ENCODE results near the gene PCDHGC3. TPM values are rescaled to one million over a fixed set of nuclear protein-coding genes. Genes with fewer than 3 reads are reported as not detected.

Gene PCDHGC3
- total RNA-seq, 1 donor from 2014 or later, result 92.4 TPM

DNA sequence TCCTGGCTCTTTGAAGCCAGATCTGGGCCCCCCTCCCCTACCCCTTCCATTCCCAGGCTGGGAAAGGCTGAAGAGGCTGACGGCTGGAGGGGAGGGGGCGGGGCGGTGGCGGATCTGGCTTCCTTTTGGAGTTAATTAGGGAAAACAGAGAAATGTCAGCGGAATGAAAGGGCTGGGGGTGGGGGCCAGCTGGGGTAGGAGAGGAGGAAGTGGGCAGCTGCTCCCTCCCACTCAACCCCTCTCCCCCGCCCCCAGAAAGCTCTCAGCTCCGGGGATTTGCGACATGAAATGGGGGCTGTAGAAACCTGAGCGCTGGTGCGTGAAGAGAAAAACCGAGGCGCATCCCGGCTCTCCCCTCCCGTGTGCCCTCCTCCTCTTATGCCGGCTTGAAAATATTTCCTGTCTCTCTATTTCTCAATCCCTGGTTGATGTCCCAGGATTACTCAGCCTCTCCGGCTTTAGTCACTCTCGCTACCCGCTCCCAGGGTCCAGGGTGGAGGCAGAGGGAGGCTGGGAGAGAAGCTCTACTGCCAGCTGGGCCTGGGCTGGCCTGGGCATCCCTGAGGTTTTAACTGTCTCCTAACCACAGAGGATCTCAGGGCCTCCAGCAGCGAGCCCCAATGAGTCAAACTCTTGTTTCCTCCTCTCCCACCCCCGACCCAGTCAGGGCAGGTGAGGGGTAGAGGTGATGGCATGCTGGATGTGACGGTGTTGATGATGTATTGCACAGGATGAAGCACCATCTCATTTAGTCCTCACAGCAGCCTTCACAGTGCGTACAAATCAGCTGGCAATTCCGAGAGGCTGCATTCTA, 33.2 kb downstream of the PCDHGC3 start:
- Mint-ChIP-seq H3K9me3 (ENCODE audit: unreplicated experiment) (no peaks in the 10 kb centered on the region), H3K27ac (ENCODE audit: unreplicated experiment) (peak overlapping the region; percentile 99), H3K27me3 (ENCODE audit: unreplicated experiment) (no peaks in the 10 kb centered on the region), H3K36me3 (ENCODE audit: unreplicated experiment) (peaks cover 8% of the 10 kb centered on the region), H3K4me1 (ENCODE audit: unreplicated experiment) (peaks cover 70% of the 10 kb centered on the region), H3K4me3 (ENCODE audit: unreplicated experiment) (peak overlapping the region; percentile 67)
- DNase-seq (ENCODE audit: extremely low spot score, unreplicated experiment), result no peak
- TF ChIP-seq, protein P1, sequence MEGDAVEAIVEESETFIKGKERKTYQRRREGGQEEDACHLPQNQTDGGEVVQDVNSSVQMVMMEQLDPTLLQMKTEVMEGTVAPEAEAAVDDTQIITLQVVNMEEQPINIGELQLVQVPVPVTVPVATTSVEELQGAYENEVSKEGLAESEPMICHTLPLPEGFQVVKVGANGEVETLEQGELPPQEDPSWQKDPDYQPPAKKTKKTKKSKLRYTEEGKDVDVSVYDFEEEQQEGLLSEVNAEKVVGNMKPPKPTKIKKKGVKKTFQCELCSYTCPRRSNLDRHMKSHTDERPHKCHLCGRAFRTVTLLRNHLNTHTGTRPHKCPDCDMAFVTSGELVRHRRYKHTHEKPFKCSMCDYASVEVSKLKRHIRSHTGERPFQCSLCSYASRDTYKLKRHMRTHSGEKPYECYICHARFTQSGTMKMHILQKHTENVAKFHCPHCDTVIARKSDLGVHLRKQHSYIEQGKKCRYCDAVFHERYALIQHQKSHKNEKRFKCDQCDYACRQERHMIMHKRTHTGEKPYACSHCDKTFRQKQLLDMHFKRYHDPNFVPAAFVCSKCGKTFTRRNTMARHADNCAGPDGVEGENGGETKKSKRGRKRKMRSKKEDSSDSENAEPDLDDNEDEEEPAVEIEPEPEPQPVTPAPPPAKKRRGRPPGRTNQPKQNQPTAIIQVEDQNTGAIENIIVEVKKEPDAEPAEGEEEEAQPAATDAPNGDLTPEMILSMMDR (IDR thresholded peaks at IDR 0.05), result no peak

DNA sequence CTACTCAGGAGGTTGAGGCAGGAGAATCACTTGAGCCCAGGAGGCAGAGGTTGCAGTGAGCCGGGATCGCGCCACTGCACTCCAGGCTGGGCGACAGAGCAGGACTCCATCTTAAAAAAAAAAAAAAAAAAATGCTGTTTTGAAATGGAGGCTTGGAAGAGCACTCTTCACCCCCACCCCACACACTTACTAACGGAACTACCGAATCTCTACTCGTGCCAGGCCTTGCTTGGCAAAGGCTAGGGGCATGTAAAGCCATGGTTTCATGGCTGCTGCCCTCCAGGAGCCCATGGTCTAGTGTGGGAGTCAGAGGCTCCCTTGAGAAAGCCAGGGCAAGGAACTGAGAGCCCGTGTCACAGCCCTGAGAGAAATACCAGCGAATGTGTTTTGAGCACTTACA, 34.4 kb downstream of the PCDHGC3 start:
- DNase-seq (ENCODE audit: extremely low spot score, unreplicated experiment), result no peak
- H3K4me3 Mint-ChIP-seq (ENCODE audit: unreplicated experiment), result no peak overlapping the region
- TF ChIP-seq, protein P1 (IDR thresholded peaks at IDR 0.05), result no peak
- no peaks in the 10 kb centered on the region for H3K9me3 Mint-ChIP-seq (ENCODE audit: unreplicated experiment)
- peaks cover 7% of the 10 kb centered on the region for H3K36me3 Mint-ChIP-seq (ENCODE audit: unreplicated experiment)
- H3K27ac Mint-ChIP-seq (ENCODE audit: unreplicated experiment), result peak overlapping the region; percentile 99
- no peaks in the 10 kb centered on the region for H3K27me3 Mint-ChIP-seq (ENCODE audit: unreplicated experiment)
- peaks cover 77% of the 10 kb centered on the region for H3K4me1 Mint-ChIP-seq (ENCODE audit: unreplicated experiment)

DNA sequence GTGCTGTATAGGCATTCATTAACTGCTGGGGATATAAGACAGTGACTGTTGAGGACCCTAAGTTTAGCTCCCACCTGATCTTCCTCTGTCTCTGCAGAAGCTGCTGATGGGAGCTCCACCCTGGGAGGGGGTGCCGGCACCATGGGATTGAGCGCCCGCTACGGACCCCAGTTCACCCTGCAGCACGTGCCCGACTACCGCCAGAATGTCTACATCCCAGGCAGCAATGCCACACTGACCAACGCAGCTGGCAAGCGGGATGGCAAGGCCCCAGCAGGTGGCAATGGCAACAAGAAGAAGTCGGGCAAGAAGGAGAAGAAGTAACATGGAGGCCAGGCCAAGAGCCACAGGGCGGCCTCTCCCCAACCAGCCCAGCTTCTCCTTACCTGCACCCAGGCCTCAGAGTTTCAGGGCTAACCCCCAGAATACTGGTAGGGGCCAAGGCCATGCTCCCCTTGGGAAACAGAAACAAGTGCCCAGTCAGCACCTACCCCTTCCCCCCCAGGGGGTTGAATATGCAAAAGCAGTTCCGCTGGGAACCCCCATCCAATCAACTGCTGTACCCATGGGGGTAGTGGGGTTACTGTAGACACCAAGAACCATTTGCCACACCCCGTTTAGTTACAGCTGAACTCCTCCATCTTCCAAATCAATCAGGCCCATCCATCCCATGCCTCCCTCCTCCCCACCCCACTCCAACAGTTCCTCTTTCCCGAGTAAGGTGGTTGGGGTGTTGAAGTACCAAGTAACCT, 35.3 kb downstream of the PCDHGC3 start:
- H3K9me3 Mint-ChIP-seq (ENCODE audit: unreplicated experiment), result no peaks in the 10 kb centered on the region
- H3K27me3 Mint-ChIP-seq (ENCODE audit: unreplicated experiment), result no peaks in the 10 kb centered on the region
- TF ChIP-seq, protein P1 (IDR thresholded peaks at IDR 0.05), result no peak
- no peak for DNase-seq (ENCODE audit: extremely low spot score, unreplicated experiment)
- H3K4me3 Mint-ChIP-seq (ENCODE audit: unreplicated experiment), result no peak overlapping the region
- H3K36me3 Mint-ChIP-seq (ENCODE audit: unreplicated experiment), result peaks cover 6% of the 10 kb centered on the region
- H3K27ac Mint-ChIP-seq (ENCODE audit: unreplicated experiment), result peak overlapping the region; percentile 99
- peaks cover 86% of the 10 kb centered on the region for H3K4me1 Mint-ChIP-seq (ENCODE audit: unreplicated experiment)

DNA sequence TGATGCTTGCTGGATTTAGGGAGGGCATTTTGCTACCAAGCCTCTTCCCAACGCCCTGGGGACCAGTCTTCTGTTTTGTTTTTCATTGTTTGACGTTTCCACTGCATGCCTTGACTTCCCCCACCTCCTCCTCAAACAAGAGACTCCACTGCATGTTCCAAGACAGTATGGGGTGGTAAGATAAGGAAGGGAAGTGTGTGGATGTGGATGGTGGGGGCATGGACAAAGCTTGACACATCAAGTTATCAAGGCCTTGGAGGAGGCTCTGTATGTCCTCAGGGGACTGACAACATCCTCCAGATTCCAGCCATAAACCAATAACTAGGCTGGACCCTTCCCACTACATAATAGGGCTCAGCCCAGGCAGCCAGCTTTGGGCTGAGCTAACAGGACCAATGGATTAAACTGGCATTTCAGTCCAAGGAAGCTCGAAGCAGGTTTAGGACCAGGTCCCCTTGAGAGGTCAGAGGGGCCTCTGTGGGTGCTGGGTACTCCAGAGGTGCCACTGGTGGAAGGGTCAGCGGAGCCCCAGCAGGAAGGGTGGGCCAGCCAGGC, 36.1 kb downstream of the PCDHGC3 start:
- Mint-ChIP-seq H3K4me3 (ENCODE audit: unreplicated experiment) (no peak overlapping the region), H3K9me3 (ENCODE audit: unreplicated experiment) (no peaks in the 10 kb centered on the region), H3K27ac (ENCODE audit: unreplicated experiment) (peak overlapping the region; percentile 33), H3K4me1 (ENCODE audit: unreplicated experiment) (peaks cover 88% of the 10 kb centered on the region), H3K36me3 (ENCODE audit: unreplicated experiment) (peaks cover 6% of the 10 kb centered on the region), H3K27me3 (ENCODE audit: unreplicated experiment) (no peaks in the 10 kb centered on the region)
- TF ChIP-seq, protein P1 (IDR thresholded peaks at IDR 0.05), result no peak
- DNase-seq (ENCODE audit: extremely low spot score, unreplicated experiment), result no peak
